ENCODE data around the gene PTPRF.

- TF ChIP-seq CTCF (IDR thresholded peaks at IDR 0.05) = no peak
- TF ChIP-seq ZFX (IDR thresholded peaks at IDR 0.05; ENCODE audit: borderline replicate concordance) = no peak
These were observed 7.8 kb upstream of the PTPRF start for GRCh38 chr1:43522776-43523480.

Measured in 22Rv1 (cell line).